ENCODE data around the gene CUBN. TPM values are rescaled to one million over a fixed set of nuclear protein-coding genes. Genes with fewer than 3 reads are reported as not detected.
A peak's percentile ranks its signal among the peaks of the same experiment; 100 is the strongest.

Gene CUBN
- total RNA-seq, 2 donors from 2014 or later = 0.75 to 1.3 TPM

GRCh38 chr10:16777473-16778370 is 351.9 kb downstream of the CUBN start:
- peaks cover 16% of the 10 kb centered on the region for H3K4me1 Mint-ChIP-seq
- no peak for DNase-seq
- TF ChIP-seq CTCF (conservative IDR thresholded peaks at IDR 0.05) = peak; percentile 83
- no peaks in the 10 kb centered on the region for H3K9me3 Mint-ChIP-seq
- Histone ChIP-seq H3K36me3 (ENCODE audit: control insufficient read depth, insufficient read depth, low read length) (peaks cover 3% of the 10 kb centered on the region), H3K27me3 (ENCODE audit: control insufficient read depth, insufficient read depth, low read length, poor library complexity, severe bottlenecking) (no peaks in the 10 kb centered on the region), H3K9ac (ENCODE audit: extremely low read depth, low read length, poor library complexity, severe bottlenecking) (no peak overlapping the region), H3K27ac (ENCODE audit: low read depth, low read length) (no peak overlapping the region), H3K9me3 (ENCODE audit: control insufficient read depth, low read length) (no peaks in the 10 kb centered on the region), H3K4me3 (ENCODE audit: low read length) (no peak overlapping the region), H3K4me1 (ENCODE audit: control insufficient read depth, insufficient read depth, low read length) (no peaks in the 10 kb centered on the region)
- no peak overlapping the region for H3K4me3 Mint-ChIP-seq
- H3K36me3 Mint-ChIP-seq (ENCODE audit: low read depth) = peaks cover 9% of the 10 kb centered on the region
- peak overlapping the region; percentile 20 for H3K27ac Mint-ChIP-seq
- no peaks in the 10 kb centered on the region for H3K27me3 Mint-ChIP-seq (ENCODE audit: insufficient read depth)
- WGBS, 2 experiments (ENCODE audit: insufficient coverage in 1 of 2, insufficient read length in 1 of 2) = 86 to 93% methylated on average over 7 of the region's 7 CpGs

- Mint-ChIP-seq H3K4me1 (peaks cover 21% of the 10 kb centered on the region), H3K9me3 (no peaks in the 10 kb centered on the region), H3K27me3 (ENCODE audit: insufficient read depth) (no peaks in the 10 kb centered on the region), H3K36me3 (ENCODE audit: low read depth) (peaks cover 9% of the 10 kb centered on the region), H3K4me3 (no peak overlapping the region), H3K27ac (no peak overlapping the region)
- H3K4me1 ChIP-seq (ENCODE audit: control insufficient read depth, insufficient read depth, low read length) = no peaks in the 10 kb centered on the region
- H3K36me3 ChIP-seq (ENCODE audit: control insufficient read depth, insufficient read depth, low read length) = peaks cover 3% of the 10 kb centered on the region
- no peaks in the 10 kb centered on the region for H3K27me3 ChIP-seq (ENCODE audit: control insufficient read depth, insufficient read depth, low read length, poor library complexity, severe bottlenecking)
- DNase-seq = no peak
- no peak overlapping the region for H3K9ac ChIP-seq (ENCODE audit: extremely low read depth, low read length, poor library complexity, severe bottlenecking)
- H3K4me3 ChIP-seq (ENCODE audit: low read length) = no peak overlapping the region
- no peak overlapping the region for H3K27ac ChIP-seq (ENCODE audit: low read depth, low read length)
- no peak for TF ChIP-seq CTCF (conservative IDR thresholded peaks at IDR 0.05)
- H3K9me3 ChIP-seq (ENCODE audit: control insufficient read depth, low read length) = no peaks in the 10 kb centered on the region
- 67 to 87% methylated on average over 1 to 3 of the region's 3 CpGs for WGBS, 2 experiments (ENCODE audit: insufficient coverage in 1 of 2, insufficient read length in 1 of 2)
These were observed 352.7 kb downstream of the CUBN start for GRCh38 chr10:16776896-16777295.

Other genes with a start within 250 kb of the CUBN start
- 10 to 100 TPM in 1 of 2 donors, 1 to 10 TPM in 1; 8.1 to 13.0 TPM for gene TRDMT1, start 71.9 kb upstream of the CUBN start, total RNA-seq
- 100 to 1,000 TPM in 1 of 2 donors, 10 to 100 TPM in 1; 84.3 to 155 TPM for gene VIM, start 98.4 kb upstream of the CUBN start, total RNA-seq

Measured in endodermal cell (in vitro differentiated cells).